ENCODE measurements around the gene NECTIN3.

DNA sequence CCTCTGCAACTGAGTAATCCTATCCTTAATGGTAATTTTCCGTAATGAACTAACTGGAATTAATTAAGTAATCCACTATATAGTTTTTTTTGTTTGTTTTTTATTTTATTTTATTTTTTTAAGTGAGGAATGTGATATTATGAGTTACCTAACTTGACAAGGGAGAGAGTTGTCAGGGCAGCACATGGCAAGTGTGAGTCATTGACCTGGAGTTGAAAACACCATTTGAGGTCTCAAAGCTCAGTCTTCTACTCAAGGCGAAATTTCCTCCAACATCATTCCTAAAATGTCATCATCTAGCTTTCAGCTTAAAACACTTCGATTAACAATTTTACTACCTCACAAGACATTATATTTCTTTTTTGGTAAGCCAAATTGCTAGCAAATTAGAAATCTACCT lies 87.8 kb downstream of the NECTIN3 start:
- TF ChIP-seq, protein P1, sequence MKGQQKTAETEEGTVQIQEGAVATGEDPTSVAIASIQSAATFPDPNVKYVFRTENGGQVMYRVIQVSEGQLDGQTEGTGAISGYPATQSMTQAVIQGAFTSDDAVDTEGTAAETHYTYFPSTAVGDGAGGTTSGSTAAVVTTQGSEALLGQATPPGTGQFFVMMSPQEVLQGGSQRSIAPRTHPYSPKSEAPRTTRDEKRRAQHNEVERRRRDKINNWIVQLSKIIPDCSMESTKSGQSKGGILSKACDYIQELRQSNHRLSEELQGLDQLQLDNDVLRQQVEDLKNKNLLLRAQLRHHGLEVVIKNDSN (IDR thresholded peaks at IDR 0.05): no peak
- TF ChIP-seq RAD21 (IDR thresholded peaks at IDR 0.05; ENCODE audit: low read depth) (no peak), EP300 (IDR thresholded peaks at IDR 0.05; ENCODE audit: borderline replicate concordance) (no peak)
- TF ChIP-seq, protein P2, sequence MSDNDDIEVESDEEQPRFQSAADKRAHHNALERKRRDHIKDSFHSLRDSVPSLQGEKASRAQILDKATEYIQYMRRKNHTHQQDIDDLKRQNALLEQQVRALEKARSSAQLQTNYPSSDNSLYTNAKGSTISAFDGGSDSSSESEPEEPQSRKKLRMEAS (IDR thresholded peaks at IDR 0.05): no peak

All from Ishikawa (cell line).